Activated CD8-positive, alpha-beta memory T cell treated with anti-CD3 and anti-CD28 coated beads for 1 hour (primary cell): ENCODE data around the gene TEKT1.

Experiments used
- DNase-seq, 2 donors: peaks; one replicate each; pipeline ENCODE4 v3.0.0-alpha.2; 2020; ENCODE audit warnings: low read depth in 1 of 2; ENCODE audit errors: extremely low read depth in 1 of 2

The TEKT1 gene

GRCh38 chr17:6772016-6772415 lies 59.5 kb downstream of the TEKT1 start:
- no peak for DNase-seq

DNA sequence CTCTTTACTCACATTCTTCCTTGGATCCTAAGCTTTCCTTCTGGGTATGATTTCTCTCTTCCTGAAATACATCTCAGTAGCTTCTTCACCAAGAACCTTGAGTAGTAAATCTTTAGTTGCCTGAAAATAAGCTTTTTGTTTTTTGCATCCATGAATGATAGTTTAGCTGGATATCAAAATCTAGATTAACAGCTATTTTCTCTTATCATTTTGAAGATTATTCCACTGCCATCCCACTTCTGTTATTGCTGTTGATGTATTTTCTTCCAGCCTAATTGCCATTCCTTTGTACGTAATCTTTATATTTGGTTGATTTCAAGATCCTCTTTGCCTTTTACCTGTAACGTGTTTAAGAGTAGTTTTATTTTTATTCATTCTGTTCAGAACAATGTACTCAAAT lies 63.1 kb downstream of the TEKT1 start:
- no peak for DNase-seq

- no peak for DNase-seq
These were observed 69.8 kb downstream of the TEKT1 start for GRCh38 chr17:6761779-6762178.

DNA sequence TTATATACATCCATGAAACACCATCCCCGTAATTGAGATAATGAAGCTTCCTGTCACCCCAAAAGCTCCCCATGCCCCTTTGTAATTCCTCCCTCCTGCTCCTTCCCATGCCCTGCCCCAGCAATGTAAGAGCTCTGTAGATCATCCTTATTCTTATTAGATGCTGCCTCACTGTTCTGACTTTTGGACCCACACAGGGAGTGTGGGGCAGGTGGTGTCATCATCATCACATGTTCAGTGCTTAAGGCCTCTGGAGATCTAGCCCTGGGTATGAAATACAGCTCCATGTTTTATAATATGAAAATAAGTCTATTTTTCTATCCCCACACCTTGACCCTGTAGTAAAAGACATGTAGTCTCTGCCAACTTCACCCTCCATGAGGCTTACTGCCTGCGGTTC lies 73.8 kb downstream of the TEKT1 start:
- no peak for DNase-seq

GRCh38 chr17:6756425-6757031 lies 75.0 kb downstream of the TEKT1 start:
- no peak for DNase-seq

DNA sequence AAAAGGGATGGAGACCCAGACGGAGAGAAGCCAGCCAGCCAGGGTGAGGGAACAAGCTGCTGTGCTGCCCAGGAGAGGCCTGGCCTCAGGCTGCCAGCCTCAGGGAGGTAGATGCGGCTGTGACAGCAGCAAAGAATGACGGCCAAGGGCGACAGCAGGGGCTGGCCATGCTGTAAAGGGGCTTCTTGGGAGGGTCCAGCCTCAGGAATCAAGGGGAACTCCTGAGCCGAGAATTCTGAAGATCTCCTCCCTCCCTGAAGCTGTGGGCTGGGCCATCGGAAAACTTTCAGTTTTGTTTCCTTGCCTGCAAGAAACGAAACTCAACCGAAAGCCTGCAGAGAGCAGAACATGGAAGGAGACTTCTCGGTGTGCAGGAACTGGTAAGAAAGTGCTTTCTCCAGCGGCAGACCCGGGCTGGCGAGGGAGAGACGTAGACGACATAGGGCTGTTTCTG lies 75.8 kb downstream of the TEKT1 start, which contains the start of gene XAF1:
TSS of gene XAF1 (plus strand) at position 316 of the 454 bp plus-strand sequence. CDS start at position 349, 33 bp downstream.
- peak in 1 of 2 donors; percentile 46 for DNase-seq

DNA sequence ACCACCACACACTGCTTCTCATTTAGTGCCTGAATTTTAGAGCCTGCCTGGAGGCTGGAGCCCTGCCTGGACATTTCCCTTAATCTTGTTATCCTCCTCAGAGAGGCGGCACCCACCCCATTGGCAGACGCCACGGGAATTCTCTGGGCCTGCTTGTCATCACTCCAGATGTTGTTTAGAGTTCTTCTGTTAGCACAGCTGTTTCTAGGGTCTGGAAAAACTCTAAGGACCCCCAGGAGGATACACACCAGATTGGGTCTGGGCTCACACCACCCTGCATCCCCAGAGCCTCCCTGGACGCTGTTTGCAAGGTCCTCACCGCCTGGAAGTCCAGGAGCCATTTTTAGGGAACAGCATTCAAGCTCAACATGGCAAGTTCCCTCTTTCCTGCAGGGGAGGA lies 76.2 kb downstream of the TEKT1 start:
- no peak for DNase-seq

DNA sequence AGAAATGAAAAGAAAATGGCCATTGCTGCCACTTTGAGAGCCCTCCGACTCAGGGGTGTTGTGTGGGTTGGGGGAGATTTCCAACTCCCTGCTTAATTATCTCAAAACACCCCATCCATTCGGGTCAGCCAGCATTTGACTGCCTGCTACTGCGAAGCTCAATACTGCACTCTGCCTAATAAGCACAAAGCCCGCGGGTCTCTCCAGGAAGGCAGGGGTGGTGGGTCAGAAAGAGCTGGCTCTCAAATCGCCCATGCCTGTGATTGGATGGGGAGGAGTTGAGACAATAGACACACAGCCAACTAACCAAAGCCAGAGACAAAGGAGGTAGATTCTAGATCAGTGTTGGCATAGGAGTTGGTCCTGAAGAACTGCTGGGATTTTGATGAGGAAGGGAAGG lies 78.0 kb downstream of the TEKT1 start:
- no peak for DNase-seq

DNA sequence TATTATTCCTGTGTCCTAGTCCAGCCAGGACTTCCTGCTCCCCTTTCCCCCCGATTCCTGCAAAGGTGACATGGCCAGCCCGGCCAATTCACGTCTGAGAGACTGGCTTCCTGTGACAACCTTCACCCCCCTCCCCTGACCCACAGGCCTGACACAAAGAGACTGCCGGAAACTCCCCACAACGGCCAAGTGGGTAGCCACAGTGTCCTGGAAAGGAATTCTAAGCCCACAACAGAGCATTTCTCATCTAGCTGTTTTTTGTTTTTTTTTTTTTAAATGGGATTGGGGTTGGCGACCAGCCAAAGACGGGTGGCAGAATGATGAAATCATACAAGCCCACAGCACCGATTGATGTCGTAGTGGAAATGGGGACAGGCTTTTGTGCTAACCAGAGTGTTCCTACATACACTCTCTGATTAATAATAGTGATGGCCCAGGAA lies 78.5 kb downstream of the TEKT1 start:
- peak; percentile 12 to 52 for DNase-seq

- DNase-seq: no peak
These were observed 79.2 kb downstream of the TEKT1 start for GRCh38 chr17:6752068-6752909.

GRCh38 chr17:6749519-6749918 lies 82.0 kb downstream of the TEKT1 start:
- no peak for DNase-seq

DNA sequence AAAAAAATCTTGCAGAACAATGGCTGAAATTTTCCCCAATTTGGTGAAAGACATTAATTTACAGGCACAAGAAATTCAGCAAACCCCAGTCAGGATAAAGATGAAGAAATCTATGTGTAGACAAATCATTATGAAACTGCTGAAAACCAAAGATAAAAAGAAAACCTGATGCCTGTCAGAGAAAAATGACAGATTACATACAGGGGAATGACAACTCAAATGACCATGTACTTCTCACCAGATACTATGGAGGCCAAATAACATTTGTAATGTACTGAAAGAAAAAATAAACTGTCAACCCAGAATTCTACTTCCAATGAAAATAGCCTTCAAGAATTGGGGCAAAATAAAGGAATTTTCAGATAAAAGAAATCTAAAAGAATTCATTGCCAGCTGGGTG lies 82.9 kb downstream of the TEKT1 start:
- no peak for DNase-seq
